ENCODE measurements around the gene PDGFRA.

PDGFRA gene

DNA sequence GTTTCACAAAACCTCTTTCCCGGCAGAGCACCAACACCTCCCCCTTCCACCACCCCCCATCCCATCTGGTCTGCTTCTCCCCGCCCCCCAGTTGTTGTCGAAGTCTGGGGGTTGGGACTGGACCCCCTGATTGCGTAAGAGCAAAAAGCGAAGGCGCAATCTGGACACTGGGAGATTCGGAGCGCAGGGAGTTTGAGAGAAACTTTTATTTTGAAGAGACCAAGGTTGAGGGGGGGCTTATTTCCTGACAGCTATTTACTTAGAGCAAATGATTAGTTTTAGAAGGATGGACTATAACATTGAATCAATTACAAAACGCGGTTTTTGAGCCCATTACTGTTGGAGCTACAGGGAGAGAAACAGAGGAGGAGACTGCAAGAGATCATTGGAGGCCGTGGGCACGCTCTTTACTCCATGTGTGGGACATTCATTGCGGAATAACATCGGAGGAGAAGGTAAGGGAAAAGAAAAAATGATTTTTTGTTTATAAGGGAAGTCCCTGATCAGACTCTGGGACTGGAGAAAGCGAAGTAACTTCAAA is at the start of gene PDGFRA:
PDGFRA (plus strand) TSS at position 333 of the 541 bp plus-strand sequence. CDS start 29,476 bp downstream, outside the sequence.
- no peak for DNase-seq

DNA sequence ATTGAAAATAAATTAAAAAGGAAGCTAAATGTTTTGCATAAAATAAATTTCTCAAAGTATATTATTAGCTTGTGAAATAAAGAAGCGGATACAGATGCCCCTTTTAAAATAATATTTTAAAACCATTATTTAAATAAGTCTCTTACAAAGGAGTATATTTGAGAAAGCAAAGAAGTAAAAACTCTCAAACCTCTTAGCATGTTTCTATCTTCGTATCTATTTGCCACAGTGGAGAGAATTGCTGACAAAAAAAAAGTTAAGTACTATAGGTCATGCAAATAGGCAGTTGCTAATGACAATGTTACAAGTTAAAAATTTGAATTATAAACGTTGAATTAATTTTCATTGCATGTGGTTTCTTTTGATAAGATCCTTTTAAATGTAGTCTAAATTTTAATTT is 44.5 kb upstream of the PDGFRA start:
- DNase-seq: no peak

DNA sequence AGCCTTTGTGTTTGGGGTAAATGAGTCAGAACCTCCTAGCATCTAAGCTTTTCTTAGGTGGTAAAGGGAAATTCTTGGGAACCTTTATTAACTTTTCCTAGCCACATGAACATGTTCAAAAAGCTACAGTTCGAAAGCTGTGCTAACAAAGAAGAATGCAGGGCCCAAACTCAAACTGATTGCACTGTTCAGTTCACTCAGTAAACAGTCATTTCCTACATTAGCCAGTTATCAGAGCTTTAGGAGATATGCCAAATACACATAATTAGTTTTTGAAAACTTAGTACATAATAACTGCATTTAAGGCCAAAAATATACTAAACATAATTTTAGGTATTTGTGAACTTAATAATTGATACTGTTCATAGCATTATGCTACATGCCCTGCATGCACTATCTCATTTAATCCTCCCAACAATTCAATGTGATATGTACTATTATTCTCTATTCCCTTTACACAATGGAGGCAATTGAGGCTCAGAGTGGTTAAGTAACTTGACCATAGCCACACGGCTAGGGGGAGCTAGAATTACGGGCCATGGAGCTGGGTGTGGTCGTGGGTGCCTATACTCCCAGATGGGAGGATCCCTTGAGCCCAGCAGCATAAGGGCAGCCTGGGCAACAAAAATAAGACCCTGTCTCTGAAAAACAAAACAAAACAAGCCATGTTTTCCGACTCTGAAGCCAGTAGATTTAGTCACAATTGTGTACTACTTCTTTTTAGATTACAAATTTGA is 43.9 kb upstream of the PDGFRA start:
- DNase-seq: no peak

DNA sequence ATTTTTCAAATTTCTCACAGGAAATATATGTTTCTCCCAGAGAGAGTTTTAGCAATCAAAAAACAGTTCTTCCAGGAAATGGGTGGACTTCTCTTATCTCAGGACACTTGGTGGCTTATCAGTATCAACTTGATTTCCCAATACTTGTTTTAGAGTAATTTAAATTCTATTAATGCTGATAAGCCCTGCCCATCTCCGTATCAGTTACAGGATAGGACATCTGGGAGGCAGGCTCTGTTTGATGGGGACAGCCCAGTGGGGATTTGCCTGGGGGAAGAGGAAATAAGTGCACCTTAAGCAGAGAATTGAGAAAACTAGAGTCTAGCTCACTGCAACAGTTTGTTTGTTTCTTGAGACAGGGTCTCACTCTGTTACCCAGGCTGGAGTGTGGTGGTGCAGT is 43.2 kb upstream of the PDGFRA start:
- DNase-seq: no peak

DNA sequence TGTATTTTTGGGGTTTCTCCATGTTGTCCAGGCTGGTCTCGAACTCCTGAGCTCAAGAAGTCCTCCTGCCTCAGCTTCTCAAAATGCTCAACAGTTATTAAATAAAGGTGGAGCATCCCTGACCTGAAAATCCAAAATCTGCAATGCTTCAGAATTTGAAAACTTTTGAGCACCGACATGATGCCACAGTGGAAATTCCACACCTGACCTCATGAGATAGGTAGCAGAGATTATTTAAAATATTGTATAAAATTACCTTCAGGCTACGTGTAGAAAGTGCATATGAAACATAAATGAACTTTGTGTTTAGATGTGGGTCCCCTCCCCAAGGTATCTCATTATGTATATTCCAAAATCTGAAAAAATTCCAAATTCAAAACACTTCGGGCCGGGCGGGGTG is 42.7 kb upstream of the PDGFRA start:
- no peak for DNase-seq

DNA sequence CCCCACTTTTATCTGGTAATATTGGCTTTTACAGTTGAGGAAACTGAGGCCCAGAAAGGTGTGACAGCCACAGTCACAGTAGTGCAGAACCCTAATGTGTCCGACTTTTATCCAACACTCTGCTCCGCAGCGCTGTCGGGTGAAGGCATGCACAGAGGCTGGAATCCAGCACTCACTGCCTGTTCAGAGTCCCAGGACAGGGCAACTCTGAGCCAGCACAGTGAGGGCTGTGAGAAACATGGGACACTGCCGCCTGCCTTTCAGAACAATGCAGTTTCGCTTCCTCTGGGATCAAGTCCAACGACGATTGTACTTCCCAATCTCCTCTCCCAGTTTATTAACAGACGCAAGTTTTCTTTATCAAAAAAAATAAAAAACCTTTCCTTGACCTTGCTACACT is 41.9 kb upstream of the PDGFRA start:
- DNase-seq: no peak

DNA sequence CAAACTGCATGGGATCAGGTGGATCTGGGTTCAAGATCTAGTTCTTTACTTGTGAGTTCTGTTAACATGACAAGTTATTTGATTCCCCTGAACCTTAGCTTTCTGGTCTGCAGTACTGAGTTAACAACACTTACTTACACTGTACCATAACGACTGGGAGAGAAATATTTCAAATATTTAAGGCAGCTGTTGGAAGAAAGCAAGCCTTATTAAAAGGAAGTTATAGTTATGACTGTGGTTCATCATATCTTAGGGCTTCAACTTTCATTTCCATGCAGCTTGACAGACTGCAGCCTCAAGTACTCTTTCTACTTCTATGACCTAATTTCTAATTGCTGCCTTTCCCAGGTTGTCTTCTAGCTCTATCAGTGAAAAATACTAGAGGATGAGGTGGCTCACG is 40.0 kb upstream of the PDGFRA start:
- DNase-seq: no peak

DNA sequence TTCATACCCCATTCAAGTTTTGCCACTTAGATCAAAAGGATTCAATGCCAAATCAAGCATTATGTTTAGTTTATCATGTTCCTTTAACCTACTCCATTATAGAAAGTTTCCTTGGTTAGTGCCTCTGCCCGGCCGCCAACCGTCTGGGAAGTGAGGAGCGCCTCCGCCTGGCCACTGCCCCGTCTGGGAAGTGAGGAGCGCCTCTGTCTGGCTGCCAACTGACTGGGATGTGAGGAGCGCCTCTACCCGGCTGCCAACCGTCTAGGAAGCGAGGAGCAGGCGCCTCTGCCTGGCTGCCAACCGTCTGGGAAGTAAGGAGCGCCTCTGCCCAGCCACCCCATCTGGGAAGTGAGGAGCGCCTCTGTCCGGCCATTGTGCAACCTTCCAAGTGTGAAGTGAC is 36.3 kb upstream of the PDGFRA start:
- DNase-seq: no peak

DNA sequence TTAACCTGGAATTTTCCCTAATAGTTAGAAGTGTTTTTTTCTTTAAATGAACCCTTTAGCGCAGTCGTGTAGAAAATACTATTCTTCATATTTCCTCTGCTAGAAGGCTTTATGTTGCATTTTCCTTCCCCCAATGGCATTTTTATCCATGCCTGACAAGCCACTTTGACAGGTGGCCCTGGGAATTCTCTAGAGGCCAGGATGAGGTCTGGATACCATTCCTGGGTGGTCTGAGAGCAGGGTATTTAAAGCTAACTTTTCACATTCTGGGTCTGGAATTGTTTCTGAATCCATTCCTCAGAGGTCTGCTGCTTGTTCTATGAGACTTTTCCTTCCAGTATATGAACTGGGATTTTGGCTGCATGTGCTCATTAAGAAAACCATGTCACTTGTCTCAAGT is 31.2 kb upstream of the PDGFRA start:
- no peak for DNase-seq

DNA sequence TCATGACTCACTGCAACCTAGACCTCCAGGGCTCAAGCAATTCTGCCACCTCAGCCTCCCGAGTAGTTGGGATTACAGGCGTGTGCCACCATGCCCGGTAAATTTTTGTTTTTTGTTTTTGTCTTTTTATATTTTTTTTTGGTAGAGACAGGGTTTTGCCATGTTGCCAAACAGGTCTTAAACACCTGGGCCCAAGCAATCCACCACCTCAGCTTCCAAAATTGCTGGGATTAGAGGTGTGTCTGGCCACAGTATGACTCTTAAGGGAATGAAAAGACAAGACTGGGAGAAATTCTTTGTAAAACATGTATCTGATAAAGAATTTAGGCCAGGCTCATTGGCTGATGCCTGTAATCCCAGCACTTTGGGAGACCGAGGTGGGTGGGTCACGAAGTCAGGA is 29.2 kb upstream of the PDGFRA start:
- DNase-seq: no peak

DNA sequence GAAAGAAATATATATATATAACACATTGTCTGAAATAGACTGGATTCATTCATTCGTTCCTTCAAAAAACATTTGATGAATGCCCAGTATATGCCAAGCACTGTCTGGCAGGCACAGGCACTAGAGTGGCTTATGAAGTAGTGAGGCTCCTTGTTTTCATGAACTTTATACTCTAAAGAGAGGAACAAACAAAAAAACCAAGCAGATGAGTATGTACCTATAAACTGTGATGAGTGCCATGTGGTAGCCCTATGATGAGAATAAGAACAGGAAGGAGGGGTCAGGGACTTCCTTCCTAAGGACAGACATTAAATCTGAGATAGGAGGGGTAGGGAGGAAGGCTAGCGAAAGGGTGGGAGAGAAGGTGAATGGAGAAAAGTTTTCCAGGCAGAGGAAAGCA is 19.5 kb upstream of the PDGFRA start:
- DNase-seq: no peak

DNA sequence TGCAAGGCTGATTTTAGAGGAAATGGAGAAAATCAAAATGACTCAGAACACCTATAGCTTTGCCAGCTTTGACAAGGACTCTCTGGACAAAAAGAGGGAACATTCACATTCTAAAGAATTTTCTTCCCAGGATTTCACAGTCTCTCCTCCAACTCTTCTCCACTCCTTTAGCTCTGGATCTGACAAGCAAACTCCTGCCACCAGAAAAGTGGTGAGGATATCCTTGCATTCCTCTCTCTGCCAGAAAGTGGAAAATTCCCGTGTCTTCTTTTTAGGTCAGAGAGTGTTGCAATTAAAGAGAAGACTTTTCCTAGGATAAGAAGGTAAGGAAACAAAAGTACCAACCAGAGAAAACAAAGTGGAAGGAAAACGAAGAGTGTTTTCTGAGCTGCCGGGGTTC is 16.1 kb upstream of the PDGFRA start:
- no peak for DNase-seq

DNA sequence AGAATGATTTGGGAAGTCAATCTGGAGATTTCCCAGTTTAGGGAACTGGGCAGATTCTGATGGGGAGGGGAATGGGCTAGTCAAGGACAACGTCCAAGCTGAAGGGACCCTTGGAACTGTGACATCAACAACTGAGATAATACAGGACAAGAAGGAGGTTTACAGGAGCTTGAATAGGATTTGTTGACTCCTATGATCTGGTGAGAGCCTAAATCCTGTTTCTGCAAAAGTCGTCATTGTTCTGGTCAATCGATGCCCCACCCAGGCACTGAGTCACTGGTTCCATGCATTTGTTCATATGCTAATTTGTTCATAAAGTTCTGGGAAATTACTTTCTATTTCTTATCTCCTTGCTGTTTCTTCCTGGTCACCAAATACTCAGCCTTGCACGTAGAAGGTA is 15.3 kb upstream of the PDGFRA start:
- DNase-seq: no peak

DNA sequence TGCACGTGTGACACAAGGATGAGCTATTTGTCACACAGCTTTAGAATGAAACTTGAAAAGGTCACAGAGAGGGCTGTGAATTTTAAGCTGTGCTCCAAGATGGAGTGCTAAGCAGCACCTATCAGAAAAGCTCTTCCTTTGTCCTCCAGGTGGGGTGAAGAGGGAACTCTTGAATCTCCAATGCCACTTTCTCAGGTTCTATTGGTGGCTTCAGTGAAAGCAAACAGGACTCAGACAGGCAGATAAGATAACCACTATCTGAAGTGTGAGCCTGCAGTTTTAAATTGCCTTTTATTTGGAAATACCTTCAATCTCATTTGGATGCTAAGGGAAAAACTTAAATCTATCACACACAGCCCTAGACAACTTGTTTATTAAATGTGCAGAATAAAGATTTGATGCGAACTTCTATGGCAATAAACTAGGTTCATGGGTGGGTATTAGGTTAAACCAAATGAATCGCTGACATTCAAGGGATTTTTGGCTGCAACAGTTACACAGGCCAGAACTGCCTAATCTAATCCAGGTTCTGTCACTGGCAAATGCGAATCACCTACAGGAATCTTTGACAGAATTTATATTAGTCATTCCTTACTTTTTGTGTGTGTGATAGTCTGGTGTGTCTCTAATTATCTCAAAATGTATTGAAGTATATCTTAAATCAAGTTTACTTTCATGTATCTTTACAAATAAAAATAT is 13.6 kb upstream of the PDGFRA start:
- DNase-seq: no peak

DNA sequence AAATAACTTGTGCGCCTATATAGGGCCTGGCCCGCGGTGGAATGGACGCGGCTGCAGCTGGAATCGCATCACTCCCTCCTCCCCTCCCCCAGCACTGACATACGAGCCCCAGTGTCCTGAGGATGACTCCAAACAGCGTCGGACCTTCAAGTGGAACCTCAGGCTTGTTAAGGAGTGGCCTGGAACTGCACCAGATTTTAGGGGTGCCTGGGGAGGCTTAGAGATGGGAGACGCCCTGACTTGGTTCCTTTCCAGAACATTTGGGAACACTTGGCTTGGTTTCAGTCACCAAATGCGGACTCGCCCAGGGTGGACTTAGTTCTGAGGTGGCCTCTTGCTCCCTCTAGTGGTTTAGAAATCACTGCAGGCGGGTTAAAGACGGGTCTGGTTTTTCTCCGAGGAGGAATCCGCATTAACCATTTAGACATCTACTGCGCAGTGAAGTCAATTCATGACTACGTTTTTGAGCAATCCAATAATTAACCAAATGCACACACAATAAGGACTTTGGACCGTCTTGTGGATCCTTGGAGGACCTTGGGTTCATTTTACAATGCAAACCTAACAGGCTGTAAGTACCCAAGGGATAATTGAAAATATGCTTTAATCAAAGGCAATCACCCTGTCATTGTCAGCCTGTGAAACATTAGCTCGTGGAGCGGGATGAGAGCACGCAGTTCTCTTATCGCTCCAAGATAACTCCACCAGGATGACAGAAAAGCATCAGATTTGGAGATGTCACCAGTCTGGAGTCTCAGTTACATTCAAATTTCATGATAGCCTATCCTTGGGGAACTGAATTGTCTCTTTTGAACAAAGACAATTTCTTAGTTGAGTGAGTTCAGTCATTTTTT is 11.2 kb upstream of the PDGFRA start:
- peak; percentile 36 to 58 for DNase-seq

DNA sequence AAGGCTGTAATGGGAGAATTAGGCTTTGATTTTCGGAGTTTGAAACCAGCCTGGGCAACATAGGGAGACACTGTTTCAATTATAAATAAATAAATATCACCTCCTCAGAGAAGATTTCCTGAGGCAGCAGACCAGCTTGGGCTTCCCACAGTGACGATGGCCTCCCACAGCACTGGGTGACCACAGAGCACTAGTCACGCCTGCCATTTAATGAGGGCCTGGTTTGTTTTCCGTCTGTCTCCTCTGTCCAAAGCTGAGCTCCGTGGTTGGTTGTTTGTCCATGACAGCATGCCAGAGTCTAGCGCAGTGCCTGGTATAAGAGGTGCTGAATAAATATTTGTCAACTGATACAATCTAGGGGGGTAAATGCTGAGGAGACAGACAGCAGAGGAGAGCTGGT is 10.4 kb upstream of the PDGFRA start:
- no peak for DNase-seq

DNA sequence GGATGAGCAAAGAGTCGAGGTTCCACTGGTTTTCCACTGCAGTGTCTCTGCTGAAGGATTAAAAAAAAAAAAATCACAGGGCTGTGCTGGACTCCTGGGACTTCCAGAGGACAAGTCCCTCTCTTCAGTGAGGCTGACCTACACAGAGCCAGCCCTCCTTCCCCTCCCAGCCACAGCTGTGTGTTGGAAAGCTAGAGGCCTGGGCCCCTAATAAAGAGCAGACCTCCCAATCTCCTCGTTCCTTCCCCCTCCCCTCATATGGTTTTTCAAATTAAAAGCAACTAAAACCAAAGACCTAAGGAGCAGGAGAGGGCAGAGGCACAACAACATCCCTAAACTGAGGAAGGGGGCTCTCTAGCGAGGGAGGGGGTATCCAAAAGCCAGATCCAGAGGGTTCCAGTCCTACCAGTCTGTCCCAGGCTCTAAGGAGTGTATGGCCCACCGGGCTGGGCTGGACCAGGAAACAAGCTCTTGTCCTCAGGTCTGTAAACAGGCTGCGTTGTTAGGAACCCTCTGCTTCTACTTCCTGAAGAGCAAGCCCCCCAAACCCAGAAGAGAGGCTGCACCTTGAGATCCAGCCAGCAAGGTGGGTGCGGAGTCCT is 4.0 kb upstream of the PDGFRA start:
- no peak for DNase-seq

DNA sequence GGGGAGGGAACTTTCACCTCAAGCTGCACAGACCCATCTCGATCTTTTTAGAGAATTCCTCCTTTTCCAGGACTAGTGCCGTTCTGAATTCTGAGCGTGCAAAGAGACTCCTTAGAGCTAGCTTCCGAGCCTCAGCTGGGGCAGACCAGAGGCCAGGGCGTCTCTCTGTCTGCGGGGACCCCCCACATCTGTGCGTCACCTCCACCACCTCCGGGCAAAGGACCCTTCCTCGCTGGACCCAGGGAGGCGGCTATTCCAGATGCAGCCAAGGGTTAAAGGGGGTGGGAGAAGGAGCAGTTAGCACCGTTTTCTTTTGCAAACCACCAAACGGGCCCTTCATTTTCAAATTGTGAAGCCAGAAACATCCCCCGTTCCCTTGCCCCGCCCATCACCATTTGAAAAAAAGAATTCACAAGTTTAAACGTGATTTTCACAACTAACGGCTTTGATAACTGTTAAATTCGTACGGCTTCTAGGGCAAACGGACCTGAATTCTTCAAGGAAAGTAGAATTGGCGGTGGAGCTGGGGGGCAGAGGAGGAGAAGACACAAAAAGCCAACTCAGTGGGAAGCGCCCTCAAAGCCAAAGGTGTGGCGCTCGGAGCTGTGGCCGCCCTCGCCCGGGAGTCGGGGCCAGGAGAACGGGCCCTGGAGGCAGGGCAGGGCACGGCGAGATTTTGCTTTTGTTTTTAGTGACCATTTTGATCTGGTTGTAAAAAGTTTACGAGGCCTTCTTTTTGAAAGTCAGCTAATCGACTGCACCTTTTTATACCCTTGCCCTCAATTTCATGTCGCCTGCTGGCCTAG is 3.3 kb upstream of the PDGFRA start:
- no peak for DNase-seq

DNA sequence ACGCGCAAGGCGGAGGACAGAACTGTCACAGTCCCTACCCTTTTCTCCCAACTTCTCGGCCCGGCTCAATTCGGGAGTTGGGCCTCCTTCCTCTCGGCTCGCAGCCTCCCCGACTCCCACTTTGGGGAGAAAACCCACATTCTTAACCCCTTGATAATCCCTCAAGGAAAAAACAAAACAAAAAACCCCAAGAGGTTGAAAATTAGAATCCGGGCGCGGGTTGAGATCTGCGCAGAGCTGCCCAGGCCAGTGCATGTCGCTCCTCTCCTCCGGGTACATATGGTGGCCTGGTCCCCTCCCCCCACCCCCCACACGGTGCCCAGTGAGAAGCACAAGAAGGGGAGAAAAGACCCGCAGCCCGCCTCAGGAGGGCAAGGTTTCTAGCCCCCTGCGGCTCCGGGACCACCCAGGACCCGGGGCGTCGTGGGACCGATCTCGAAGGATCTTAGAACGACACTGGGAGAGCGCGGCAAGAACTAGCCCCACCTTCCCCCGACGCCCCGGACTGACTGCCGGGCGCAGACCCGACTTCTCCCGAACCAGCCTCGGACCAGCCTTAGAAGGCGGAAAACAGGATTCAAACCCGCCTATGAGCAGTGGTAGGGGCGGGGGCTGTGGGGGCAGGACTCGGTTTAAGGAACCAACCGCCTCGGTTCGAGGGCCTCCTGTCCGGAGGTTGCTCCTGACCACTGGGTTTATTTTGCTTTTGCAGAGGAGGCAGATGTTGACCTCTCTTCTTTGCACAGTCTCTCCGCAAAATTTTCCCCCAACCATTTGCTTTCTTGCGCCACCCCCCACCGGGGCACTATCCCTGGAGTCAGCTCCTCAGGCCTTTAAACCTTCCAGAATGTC is 2.5 kb upstream of the PDGFRA start:
- no peak for DNase-seq

DNA sequence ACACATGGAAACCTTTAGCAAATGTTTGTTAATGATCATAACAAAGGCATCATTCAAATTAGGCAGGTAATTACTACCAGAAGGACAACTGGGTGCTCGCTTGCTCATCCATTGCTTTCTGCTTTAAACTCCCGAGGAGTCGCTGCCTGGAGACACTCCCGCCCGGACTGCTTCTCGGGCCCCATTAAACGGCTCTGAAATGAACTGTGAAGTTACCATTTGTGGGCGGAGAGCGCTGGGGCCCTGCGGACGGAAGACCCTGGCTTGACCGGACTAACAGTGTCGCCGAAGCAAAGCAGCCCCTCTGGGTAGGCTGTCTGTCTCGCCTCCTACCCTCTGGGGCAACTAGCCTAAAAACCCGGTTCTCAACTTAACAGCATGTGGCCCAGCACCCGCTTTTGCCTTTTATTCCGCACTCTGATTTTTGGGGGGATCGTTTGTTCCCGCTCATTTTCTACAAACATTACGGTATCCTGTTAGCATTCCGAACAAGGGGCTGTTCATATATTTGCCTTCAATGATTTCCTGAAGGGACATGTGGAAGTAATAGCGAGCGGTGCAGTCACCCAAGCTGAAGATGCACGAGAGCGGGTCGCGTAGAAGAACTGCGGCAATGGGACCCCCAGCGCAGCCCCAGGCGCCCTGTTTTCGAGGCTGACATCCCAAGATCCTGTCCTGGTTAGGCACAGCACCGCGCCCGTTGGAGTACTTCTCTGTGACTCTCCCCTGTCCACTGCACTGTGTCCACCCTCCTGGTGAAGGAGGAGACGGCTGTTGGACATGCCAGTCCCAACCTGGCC is 1.6 kb upstream of the PDGFRA start:
- DNase-seq: no peak
